IMR-90 (cell line): ENCODE results near the gene PAX3. TPM values are rescaled to one million over a fixed set of nuclear protein-coding genes. Genes with fewer than 3 reads are reported as not detected.

ENCODE experiments used
- ATAC-seq: fragments of 200-7000 bp; cut with Tn5 transposase; 2 replicates; pipeline ENCODE4 v1.9.1; 2020; ENCODE audit warnings: low read depth, mild to moderate bottlenecking, moderate library complexity
- BruUV-seq: library from RNA; stranded (reverse); fragments of 400-500 nt; replicated peaks from 2 replicates; lab custom pipeline; 2021; lab: Mats Ljungman, UMichigan
- CTCF ChIA-PET: fragments of 300-600 bp; formaldehyde crosslinking; extraction: SDS; loops from one replicate; lab custom pipeline; 2021; ENCODE audit warnings: antibody characterized with exemption; lab: Yijun Ruan, JAX
- POLR2A ChIA-PET: fragments of 300-600 bp; sonication (Branson Sonifier 250); formaldehyde crosslinking; loops from one replicate; lab custom pipeline; 2022; ENCODE audit warnings: antibody characterized with exemption; ENCODE audit not compliant: unreplicated experiment; lab: Charles Lee
- DNase-seq: peaks from one replicate; pipeline ENCODE4 v3.0.0; 2013
- H2AFZ ChIP-seq: replicated peaks from 2 replicates; pipeline ENCODE3; 2013; ENCODE audit warnings: low read length, mild to moderate bottlenecking; ENCODE audit not compliant: poor library complexity
- H2AK5ac ChIP-seq: 2 replicates; pipeline ENCODE4 v1.6.1; 2013; ENCODE audit warnings: low read depth, low read length, inconsistent platforms
- H2AK9ac ChIP-seq: replicated peaks from 2 replicates; pipeline ENCODE3; 2013; ENCODE audit warnings: mild to moderate bottlenecking, low read depth, low read length, moderate library complexity; ENCODE audit not compliant: poor library complexity
- H2BK120ac ChIP-seq: 2 replicates; pipeline ENCODE4 v1.6.1; 2013; ENCODE audit warnings: low read depth, low read length, inconsistent platforms
- H2BK15ac ChIP-seq: 3 replicates; pipeline ENCODE4 v1.6.1; 2013; ENCODE audit warnings: low read depth, low read length, inconsistent platforms
- H2BK20ac ChIP-seq: 2 replicates; pipeline ENCODE4 v1.6.1; 2013; ENCODE audit warnings: low read depth, mild to moderate bottlenecking, inconsistent platforms, low read length, moderate library complexity
- H2BK5ac ChIP-seq: 2 replicates; pipeline ENCODE4 v1.6.1; 2013; ENCODE audit warnings: mild to moderate bottlenecking, low read depth, low read length, inconsistent platforms; ENCODE audit not compliant: poor library complexity, severe bottlenecking
- H3K14ac ChIP-seq: replicated peaks from 2 replicates; pipeline ENCODE4 v1.6.1; 2013; ENCODE audit warnings: low read depth, low read length, inconsistent platforms
- H3K18ac ChIP-seq: 2 replicates; pipeline ENCODE4 v1.6.1; 2013; ENCODE audit warnings: low read depth, low read length, control low read depth
- H3K23ac ChIP-seq: 2 replicates; pipeline ENCODE4 v1.6.1; 2013; ENCODE audit warnings: low read depth, low read length, inconsistent platforms
- H3K27ac ChIP-seq: 2 replicates; pipeline ENCODE4 v1.5.1; 2013; ENCODE audit warnings: mild to moderate bottlenecking, control low read depth, low read length; ENCODE audit not compliant: insufficient read depth
- H3K27me3 ChIP-seq: 2 replicates; pipeline ENCODE4 v1.6.1; 2013; ENCODE audit warnings: low read length; ENCODE audit not compliant: control insufficient read depth, insufficient read depth
- H3K36me3 ChIP-seq: 2 replicates; pipeline ENCODE4 v1.6.1; 2013; ENCODE audit warnings: low read length, mixed read lengths; ENCODE audit not compliant: control insufficient read depth, insufficient read depth
- H3K4ac ChIP-seq: 2 replicates; pipeline ENCODE4 v1.6.1; 2013; ENCODE audit warnings: low read depth, low read length, inconsistent platforms
- H3K4me1 ChIP-seq: 2 replicates; pipeline ENCODE4 v1.6.1; 2013; ENCODE audit warnings: low read length, mixed read lengths; ENCODE audit not compliant: control insufficient read depth, insufficient read depth
- H3K4me2 ChIP-seq: 2 replicates; pipeline ENCODE4 v1.6.1; 2013; ENCODE audit warnings: low read depth, mild to moderate bottlenecking, control low read depth, low read length, moderate library complexity
- H3K4me3 ChIP-seq: 2 replicates; pipeline ENCODE4 v1.5.1; 2013; ENCODE audit warnings: low read depth, mild to moderate bottlenecking, control low read depth, low read length, moderate library complexity; ENCODE audit not compliant: insufficient read depth
- H3K56ac ChIP-seq: 2 replicates; pipeline ENCODE4 v1.6.1; 2013; ENCODE audit warnings: low read length, inconsistent platforms; ENCODE audit not compliant: insufficient read depth; ENCODE audit errors: extremely low read depth
- H3K79me1 ChIP-seq, 2 experiments: 2 replicates each; pipeline ENCODE4 v1.6.1; 2013; ENCODE audit warnings: low read length in 2 of 2, inconsistent platforms in 1 of 2, low read depth in 1 of 2
- H3K9ac ChIP-seq: 2 replicates; pipeline ENCODE4 v1.6.1; 2013; ENCODE audit warnings: low read depth, low read length, control low read depth
- H3K9me1 ChIP-seq: 2 replicates; pipeline ENCODE4 v1.6.1; 2013; ENCODE audit warnings: low read length, inconsistent platforms; ENCODE audit not compliant: insufficient read depth
- H3K9me3 ChIP-seq: 2 replicates; pipeline ENCODE4 v1.6.1; 2013; ENCODE audit warnings: low read length; ENCODE audit not compliant: control insufficient read depth, insufficient read depth
- H4K20me1 ChIP-seq: 2 replicates; pipeline ENCODE4 v1.6.1; 2013; ENCODE audit warnings: low read length, inconsistent platforms; ENCODE audit not compliant: insufficient read depth
- H4K5ac ChIP-seq: 2 replicates; pipeline ENCODE4 v1.6.1; 2013; ENCODE audit warnings: mild to moderate bottlenecking, low read depth, low read length, control low read depth
- H4K8ac ChIP-seq, 2 experiments: 2 replicates each; pipeline ENCODE4 v1.6.1; 2013; ENCODE audit warnings: low read depth in 2 of 2, low read length in 2 of 2, control low read depth in 1 of 2, inconsistent platforms in 1 of 2
- H4K91ac ChIP-seq: 2 replicates; pipeline ENCODE4 v1.6.1; 2013; ENCODE audit warnings: low read depth, low read length, inconsistent platforms; ENCODE audit not compliant: insufficient read depth
- FOS ChIP-seq: fragments of 150-350 bp; IDR thresholded peaks from 2 replicates; pipeline ENCODE4 v1.6.1; 2016; ENCODE audit warnings: low read depth, low read length
- MXI1 ChIP-seq: IDR thresholded peaks from 2 replicates; pipeline ENCODE4 v1.6.1; 2012; ENCODE audit warnings: low read depth, mild to moderate bottlenecking, low read length, moderate library complexity, borderline replicate concordance
- WGBS, 2 experiments: methylation state at CpG; one replicate each; pipeline versions ENCODE4 v1.1.5 to v1.1.7; 2013; ENCODE audit warnings: missing lambda C conversion rate in 2 of 2; ENCODE audit not compliant: insufficient read length in 1 of 2; ENCODE audit errors: extremely low coverage in 2 of 2; 5-methylcytosine and 5-hydroxymethylcytosine counted together
- dilution Hi-C: fragments of 300-500 bp; cut with HindIII; formaldehyde crosslinking; loops from one replicate; pipeline ENCODE4 v1.14.3; 2018; ENCODE audit warnings: low sequenced_read_pairs; ENCODE audit not compliant: unreplicated experiment
- in situ Hi-C: fragments of 300-500 bp; cut with MboI; formaldehyde crosslinking; loops from 3 replicates; pipeline ENCODE4 v1.14.3; 2019; ENCODE audit warnings: low sequenced_read_pairs, inconsistent platforms, mixed read lengths
- intact Hi-C: fragments of 100-400 bp; cut with micrococcal nuclease; formaldehyde crosslinking; loops from 2 replicates; pipeline ENCODE4 v1.10.0; 2022
- polyA plus RNA-seq, 3 experiments: library from polyadenylated mRNA; depleted of rRNA; stranded (reverse); fragments of >200 nt; gene quantifications; 2 replicates each; pipeline ENCODE4 v1.2.3, GENCODE V29; 2012; ENCODE audit warnings: low replicate concordance in 1 of 3
- total RNA-seq: library from RNA; depleted of rRNA; stranded (reverse); fragments of >200 nt; gene quantifications from 2 replicates; pipeline ENCODE4 v1.2.3, GENCODE V29; 2012

The PAX3 gene
- total and polyA plus RNA-seq, 2 of the 4 experiments (the other 2 are of a cell fraction) = not detected

GRCh38 chr2:222334914-222335313 lies 36.1 kb upstream of the PAX3 start:
- H2AK5ac ChIP-seq = no peak overlapping the region
- DNase-seq = no peak
- H4K91ac ChIP-seq = no peak overlapping the region
- H4K8ac ChIP-seq = no peak overlapping the region
- no peak overlapping the region for H4K5ac ChIP-seq
- no peak overlapping the region for H3K4me2 ChIP-seq
- H3K23ac ChIP-seq = no peak overlapping the region
- TF ChIP-seq FOS (no peak), MXI1 (no peak)
- H3K4me3 ChIP-seq = no peak overlapping the region
- no peak overlapping the region for H3K4ac ChIP-seq
- H3K36me3 ChIP-seq = no peaks in the 10 kb centered on the region
- H4K20me1 ChIP-seq = no peaks in the 10 kb centered on the region
- dilution Hi-C loops (no loop called here), in situ Hi-C loops (no loop called here), intact Hi-C loops (no loop called here)
- no peak overlapping the region for H2BK20ac ChIP-seq
- H2BK5ac ChIP-seq = no peak overlapping the region
- H3K9me1 ChIP-seq = no peaks in the 10 kb centered on the region
- H2BK15ac ChIP-seq = no peak overlapping the region
- no peak overlapping the region for H2BK120ac ChIP-seq
- H3K27me3 ChIP-seq = no peaks in the 10 kb centered on the region
- no peaks in the 10 kb centered on the region for H3K79me1 ChIP-seq
- no peak overlapping the region for H3K9ac ChIP-seq
- no peaks in the 10 kb centered on the region for H3K9me3 ChIP-seq
- H3K18ac ChIP-seq = no peak overlapping the region
- no peak overlapping the region for H2AFZ ChIP-seq
- no TSS peak for BruUV-seq
- WGBS, 2 experiments = no CpG with 5 or more reads among the region's 2 CpGs
- no peak overlapping the region for H3K14ac ChIP-seq
- ChIA-PET CTCF (no interaction called here), POLR2A (no interaction called here)
- H3K56ac ChIP-seq = no peak overlapping the region
- ATAC-seq = no peak
- no peak overlapping the region for H2AK9ac ChIP-seq
- no peak overlapping the region for H3K27ac ChIP-seq
- no peaks in the 10 kb centered on the region for H3K4me1 ChIP-seq
